Ishikawa (cell line): Measurements from ENCODE around the gene SPTSSB.

Experiments used
- CEBPB ChIP-seq: IDR thresholded peaks from 2 replicates; pipeline ENCODE4 v1.6.1; 2012
- CREB1 ChIP-seq: IDR thresholded peaks from 2 replicates; pipeline ENCODE4 v1.6.1; 2012; ENCODE audit warnings: low read depth
- EGR1 ChIP-seq: IDR thresholded peaks from 2 replicates; pipeline ENCODE4 v1.6.1; 2012
- EP300 ChIP-seq: IDR thresholded peaks from 2 replicates; pipeline ENCODE4 v1.6.1; 2012; ENCODE audit warnings: borderline replicate concordance
- FOXM1 ChIP-seq: IDR thresholded peaks from 2 replicates; pipeline ENCODE4 v1.6.1; 2012; ENCODE audit warnings: low read depth, borderline replicate concordance
- MAX ChIP-seq: IDR thresholded peaks from 2 replicates; pipeline ENCODE4 v1.6.1; 2012
- RAD21 ChIP-seq: IDR thresholded peaks from 2 replicates; pipeline ENCODE4 v1.6.1; 2012; ENCODE audit warnings: low read depth
- REST ChIP-seq: IDR thresholded peaks from 2 replicates; pipeline ENCODE4 v1.6.1; 2012; ENCODE audit warnings: low read depth, mild to moderate bottlenecking
- TAF1 ChIP-seq: IDR thresholded peaks from 2 replicates; pipeline ENCODE4 v1.6.1; 2012; ENCODE audit warnings: low read depth, mild to moderate bottlenecking
- TCF12 ChIP-seq: IDR thresholded peaks from 2 replicates; pipeline ENCODE4 v1.6.1; 2012; ENCODE audit warnings: low read depth
- YY1 ChIP-seq: IDR thresholded peaks from 2 replicates; pipeline ENCODE4 v1.6.1; 2012; ENCODE audit warnings: low read depth

- TF ChIP-seq MAX (no peak), REST (no peak), CREB1 (no peak), TCF12 (no peak), TAF1 (no peak), EP300 (no peak), RAD21 (no peak), FOXM1 (no peak), CEBPB (no peak), YY1 (no peak), EGR1 (no peak)
Measured at GRCh38 chr3:161386991-161387770, 15.9 kb upstream of the SPTSSB start.
